Fibroblast of lung (primary cell): Measurements from ENCODE around the gene PTHLH. TPM values are rescaled to one million over a fixed set of nuclear protein-coding genes. Genes with fewer than 3 reads are reported as not detected.
A peak's percentile ranks its signal among the peaks of the same experiment; 100 is the strongest.

Source experiments
- DNase-seq, 2 donors: peaks; one replicate each; pipeline versions ENCODE4 v3.0.0 to v3.0.0-alpha.2; 2010; ENCODE audit warnings: low read depth in 2 of 2
- H2AFZ ChIP-seq: 2 replicates; pipeline ENCODE4 v1.5.1; 2012; ENCODE audit warnings: low read length, control low read depth, inconsistent platforms
- H3K27ac ChIP-seq: 2 replicates; pipeline ENCODE4 v1.5.1; 2011; ENCODE audit warnings: low read length, control low read depth; ENCODE audit not compliant: insufficient read depth
- H3K27me3 ChIP-seq: 2 replicates; pipeline ENCODE4 v1.5.1; 2011; ENCODE audit warnings: mild to moderate bottlenecking, low read length; ENCODE audit not compliant: control insufficient read depth, insufficient read depth
- H3K36me3 ChIP-seq: 2 replicates; pipeline ENCODE4 v1.5.1; 2011; ENCODE audit warnings: low read length; ENCODE audit not compliant: control insufficient read depth, insufficient read depth
- H3K4me1 ChIP-seq: 2 replicates; pipeline ENCODE4 v1.5.1; 2011; ENCODE audit warnings: low read length; ENCODE audit not compliant: control insufficient read depth, insufficient read depth; ENCODE audit errors: extremely low read depth
- H3K4me2 ChIP-seq: 2 replicates; pipeline ENCODE4 v1.5.1; 2011; ENCODE audit warnings: low read length, control low read depth; ENCODE audit not compliant: insufficient read depth; ENCODE audit errors: extremely low read depth
- H3K4me3 ChIP-seq, 4 experiments: fragments of 200-600 bp in 1 of 4; sonication (generic) in 1 of 4; replicated peaks in 1 of 4; 2 replicates each; pipeline ENCODE4 v1.5.1; 2011 to 2016; ENCODE audit warnings: low read length in 4 of 4, low read depth in 3 of 4, mild to moderate bottlenecking in 3 of 4, control low read depth in 2 of 4, inconsistent platforms in 1 of 4, mixed read lengths in 1 of 4; ENCODE audit not compliant: insufficient read depth in 1 of 4; ENCODE audit errors: control extremely low read depth in 1 of 4
- H3K79me2 ChIP-seq: 2 replicates; pipeline ENCODE4 v1.5.1; 2012; ENCODE audit warnings: mild to moderate bottlenecking, low read length, inconsistent platforms; ENCODE audit not compliant: control insufficient read depth, insufficient read depth
- H3K9ac ChIP-seq: 2 replicates; pipeline ENCODE4 v1.5.1; 2011; ENCODE audit warnings: mild to moderate bottlenecking, low read length, control low read depth; ENCODE audit not compliant: insufficient read depth
- H3K9me3 ChIP-seq: 2 replicates; pipeline ENCODE4 v1.5.1; 2012; ENCODE audit warnings: low read depth, low read length; ENCODE audit not compliant: control insufficient read depth, insufficient read depth
- H4K20me1 ChIP-seq: 2 replicates; pipeline ENCODE4 v1.5.1; 2011; ENCODE audit warnings: low read length; ENCODE audit not compliant: control insufficient read depth, insufficient read depth; ENCODE audit errors: extremely low read depth
- EZH2 ChIP-seq: IDR thresholded peaks from 2 replicates; pipeline ENCODE4 v1.5.1; 2012; ENCODE audit warnings: low read length, control low read depth, mild to moderate bottlenecking; ENCODE audit errors: missing control alignments
- polyA plus RNA-seq, 2 donors: library from polyadenylated mRNA; depleted of rRNA in 1 of 2; stranded (reverse) in 1 of 2; unstranded in 1 of 2; fragments of >200 nt; gene quantifications; 2 replicates each; pipeline ENCODE4 v1.2.1, GENCODE V29; 2011 to 2012; ENCODE audit warnings: missing spikeins in 1 of 2
- total RNA-seq: library from RNA; depleted of rRNA; stranded (reverse); fragments of >200 nt; gene quantifications from 2 replicates; pipeline ENCODE4 v1.2.1, GENCODE V29; 2014
- TF ChIP-seq, protein P1 (sequence below), 2 donors: IDR thresholded peaks in 1 of 2; conservative IDR thresholded peaks in 1 of 2; 1 replicate in 1 of 2; 2 replicates in 1 of 2; pipeline ENCODE4 v1.5.1; 2011 to 2012; ENCODE audit warnings: low read length in 2 of 2, control low read depth in 1 of 2, inconsistent platforms in 1 of 2, low read depth in 1 of 2, mild to moderate bottlenecking in 1 of 2

The PTHLH gene
- total and polyA plus RNA-seq, 2 donors (not counting 1 experiment from before 2014, with no cell fraction given) = 1.1 to 1.8 TPM

DNA sequence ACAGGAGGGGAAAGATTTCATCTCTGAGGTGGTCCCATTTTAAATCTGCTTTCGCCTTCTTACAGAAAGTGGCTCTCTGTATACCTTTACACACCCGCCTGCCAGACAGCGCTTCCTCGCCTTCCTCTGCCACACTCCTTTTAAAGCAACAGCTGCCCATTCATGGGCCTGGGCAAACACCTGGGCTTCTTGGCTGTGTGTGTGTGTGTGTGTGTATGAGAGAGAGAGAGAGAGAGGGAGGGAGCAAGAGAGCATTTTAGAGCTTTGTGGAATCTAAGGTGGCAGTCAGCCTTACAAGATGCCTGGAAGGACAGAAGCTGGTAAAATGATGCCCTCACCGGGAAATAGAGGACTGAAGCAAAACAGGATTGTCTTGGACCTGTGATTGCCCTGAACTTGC, 20.0 kb downstream of the PTHLH start:
- Histone ChIP-seq H3K4me2 (no peak overlapping the region), H3K27ac (no peak overlapping the region), H4K20me1 (no peaks in the 10 kb centered on the region), H3K9ac (no peak overlapping the region), H2AFZ (no peak overlapping the region), H3K36me3 (no peaks in the 10 kb centered on the region), H3K79me2 (no peaks in the 10 kb centered on the region), H3K4me1 (no peaks in the 10 kb centered on the region), H3K9me3 (no peaks in the 10 kb centered on the region), H3K4me3 (no peak overlapping the region), H3K27me3 (no peaks in the 10 kb centered on the region)
- DNase-seq = no peak
- no peak for TF ChIP-seq EZH2
- TF ChIP-seq, protein P1, sequence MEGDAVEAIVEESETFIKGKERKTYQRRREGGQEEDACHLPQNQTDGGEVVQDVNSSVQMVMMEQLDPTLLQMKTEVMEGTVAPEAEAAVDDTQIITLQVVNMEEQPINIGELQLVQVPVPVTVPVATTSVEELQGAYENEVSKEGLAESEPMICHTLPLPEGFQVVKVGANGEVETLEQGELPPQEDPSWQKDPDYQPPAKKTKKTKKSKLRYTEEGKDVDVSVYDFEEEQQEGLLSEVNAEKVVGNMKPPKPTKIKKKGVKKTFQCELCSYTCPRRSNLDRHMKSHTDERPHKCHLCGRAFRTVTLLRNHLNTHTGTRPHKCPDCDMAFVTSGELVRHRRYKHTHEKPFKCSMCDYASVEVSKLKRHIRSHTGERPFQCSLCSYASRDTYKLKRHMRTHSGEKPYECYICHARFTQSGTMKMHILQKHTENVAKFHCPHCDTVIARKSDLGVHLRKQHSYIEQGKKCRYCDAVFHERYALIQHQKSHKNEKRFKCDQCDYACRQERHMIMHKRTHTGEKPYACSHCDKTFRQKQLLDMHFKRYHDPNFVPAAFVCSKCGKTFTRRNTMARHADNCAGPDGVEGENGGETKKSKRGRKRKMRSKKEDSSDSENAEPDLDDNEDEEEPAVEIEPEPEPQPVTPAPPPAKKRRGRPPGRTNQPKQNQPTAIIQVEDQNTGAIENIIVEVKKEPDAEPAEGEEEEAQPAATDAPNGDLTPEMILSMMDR (conservative IDR thresholded peaks at IDR 0.05 in 1 of 2, IDR thresholded peaks at IDR 0.05 in 1 of 2; ENCODE audit: low read depth in 1 of 2, low read length in 2 of 2) = no peak

DNA sequence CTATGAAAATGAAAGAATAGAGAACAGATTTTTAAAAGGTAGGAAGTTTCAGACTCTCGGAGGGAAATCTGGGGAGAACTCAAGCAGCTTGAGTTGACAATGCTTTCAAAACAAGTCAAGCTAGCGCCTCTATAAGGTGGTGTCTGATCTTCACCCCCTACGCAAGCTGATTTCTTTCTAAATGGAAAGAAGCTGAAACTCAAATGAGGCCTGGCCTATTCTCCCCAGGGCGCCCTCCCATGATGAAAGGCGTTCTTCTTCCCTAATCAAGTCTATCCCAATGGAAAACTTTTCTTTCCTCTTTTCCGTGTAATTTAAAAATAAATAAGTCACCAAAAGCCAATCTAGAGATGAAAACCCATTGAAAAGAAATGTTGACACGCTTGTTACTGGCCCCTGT, 20.6 kb downstream of the PTHLH start:
- H3K27ac ChIP-seq = no peak overlapping the region
- H3K9me3 ChIP-seq = no peaks in the 10 kb centered on the region
- TF ChIP-seq, protein P1 (conservative IDR thresholded peaks at IDR 0.05 in 1 of 2, IDR thresholded peaks at IDR 0.05 in 1 of 2; ENCODE audit: low read depth in 1 of 2, low read length in 2 of 2) = no peak
- TF ChIP-seq EZH2 = no peak
- no peaks in the 10 kb centered on the region for H3K27me3 ChIP-seq
- H2AFZ ChIP-seq = no peak overlapping the region
- H3K79me2 ChIP-seq = no peaks in the 10 kb centered on the region
- H3K4me1 ChIP-seq = no peaks in the 10 kb centered on the region
- no peaks in the 10 kb centered on the region for H4K20me1 ChIP-seq
- no peak overlapping the region for H3K9ac ChIP-seq
- no peak for DNase-seq
- H3K4me3 ChIP-seq = no peak overlapping the region
- H3K4me2 ChIP-seq = no peak overlapping the region
- no peaks in the 10 kb centered on the region for H3K36me3 ChIP-seq

DNA sequence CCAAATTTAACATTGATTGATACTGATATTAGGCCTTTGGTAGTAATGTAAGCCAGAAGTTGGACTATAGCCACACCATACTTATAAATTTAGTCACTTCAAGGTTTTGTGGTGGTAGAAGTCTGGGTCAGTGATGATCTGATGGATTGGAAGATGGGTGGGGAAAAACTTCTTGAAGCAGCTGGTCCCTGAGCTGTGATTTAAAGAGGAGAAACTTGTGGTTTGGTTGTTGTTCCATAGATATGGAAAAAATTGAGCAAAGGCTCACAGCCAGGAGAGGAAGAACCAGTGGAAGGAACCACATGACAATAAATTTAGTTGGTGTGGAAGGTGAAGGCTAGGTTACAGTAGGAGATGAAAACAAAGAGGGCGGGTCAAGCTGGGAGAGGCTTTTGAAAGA, 26.1 kb downstream of the PTHLH start:
- Histone ChIP-seq H3K27me3 (no peaks in the 10 kb centered on the region), H3K9me3 (no peaks in the 10 kb centered on the region), H3K36me3 (no peaks in the 10 kb centered on the region), H3K4me1 (no peaks in the 10 kb centered on the region), H4K20me1 (no peaks in the 10 kb centered on the region), H3K4me2 (no peak overlapping the region), H3K79me2 (no peaks in the 10 kb centered on the region), H2AFZ (no peak overlapping the region), H3K4me3 (no peak overlapping the region), H3K9ac (no peak overlapping the region), H3K27ac (no peak overlapping the region)
- peak in 1 of 2 donors; percentile 82 for DNase-seq
- TF ChIP-seq EZH2 = no peak
- TF ChIP-seq, protein P1 (conservative IDR thresholded peaks at IDR 0.05 in 1 of 2, IDR thresholded peaks at IDR 0.05 in 1 of 2; ENCODE audit: low read depth in 1 of 2, low read length in 2 of 2) = no peak
